Activated T-helper 2 cell treated with anti-CD3 and anti-CD28 coated beads, Interferon-gamma antibody, Interleukin-2, Interleukin-4, amounts not matched to agents 10 μg/mL and 5 μg/mL and 100 μg/mL, durations not matched to agents 14 hours and 24 hours and 36 hours (primary cell): Measurements from ENCODE around the gene GPX4. TPM values are rescaled to one million over a fixed set of nuclear protein-coding genes. Genes with fewer than 3 reads are reported as not detected.

Source experiments
- DNase-seq: peaks from one replicate; pipeline ENCODE4 v3.0.0; 2021; ENCODE audit warnings: low spot score
- H3K27ac Mint-ChIP-seq: one replicate; pipeline ENCODE4 v1.8.0; 2021; ENCODE audit warnings: mixed read lengths
- H3K27me3 Mint-ChIP-seq: one replicate; pipeline ENCODE4 v1.8.0; 2021; ENCODE audit warnings: low read depth, mixed read lengths
- H3K36me3 Mint-ChIP-seq: one replicate; pipeline ENCODE4 v1.8.0; 2021; ENCODE audit warnings: low read depth, mixed read lengths
- H3K4me1 Mint-ChIP-seq: one replicate; pipeline ENCODE4 v1.8.0; 2021; ENCODE audit warnings: low read depth, mixed read lengths
- H3K4me3 Mint-ChIP-seq: one replicate; pipeline ENCODE4 v1.8.0; 2021; ENCODE audit warnings: low read depth, mild to moderate bottlenecking, moderate library complexity, mixed read lengths
- H3K9me3 Mint-ChIP-seq: one replicate; pipeline ENCODE4 v1.8.0; 2021; ENCODE audit warnings: mixed read lengths
- intact Hi-C: fragments of 100-400 bp; cut with micrococcal nuclease; formaldehyde crosslinking; loops from one replicate; pipeline ENCODE4 v1.15.1; 2023
- total RNA-seq: library from RNA; stranded (reverse); gene quantifications from 2 replicates; pipeline ENCODE4 v1.2.3, GENCODE V29; 2022

Gene GPX4
- 257 TPM in 2 replicates for total RNA-seq

- intact Hi-C loops = loop anchor here (1.0 to 5.0 kb wide), 4 partner anchors 9 to 88 kb away; partner anchors contain the start of genes CNN2 and POLR2E
- DNase-seq = peak; percentile 96
- peaks cover 32% of the 10 kb centered on the region for H3K4me1 Mint-ChIP-seq
- H3K4me3 Mint-ChIP-seq = peak within 1 kb of the TSS; percentile 73
- no peaks in the 10 kb centered on the region for H3K27me3 Mint-ChIP-seq
- H3K36me3 Mint-ChIP-seq = peaks cover 25% of the 10 kb centered on the region
- H3K9me3 Mint-ChIP-seq = peaks cover 5% of the 10 kb centered on the region
- peak within 1 kb of the TSS; percentile 93 for H3K27ac Mint-ChIP-seq
Observed at GRCh38 chr19:1103708-1104310, at the start of gene GPX4. GPX4 (plus strand) TSS chr19:1103994; CDS start chr19:1104044, 50 bp downstream.

GRCh38 chr19:1054102-1055027 lies 49.4 kb upstream of the GPX4 start:
- Mint-ChIP-seq H3K27ac (no peak overlapping the region), H3K36me3 (peaks cover 19% of the 10 kb centered on the region), H3K27me3 (no peaks in the 10 kb centered on the region), H3K4me1 (peaks cover 9% of the 10 kb centered on the region), H3K9me3 (no peaks in the 10 kb centered on the region), H3K4me3 (no peak overlapping the region)
- DNase-seq = no peak
- intact Hi-C loops = no loop called here

- Mint-ChIP-seq H3K27me3 (no peaks in the 10 kb centered on the region), H3K27ac (no peak overlapping the region), H3K36me3 (peaks cover 19% of the 10 kb centered on the region), H3K9me3 (no peaks in the 10 kb centered on the region), H3K4me3 (no peak overlapping the region), H3K4me1 (peaks cover 9% of the 10 kb centered on the region)
- no peak for DNase-seq
- intact Hi-C loops = no loop called here
Observed at GRCh38 chr19:1055028-1055425, 48.8 kb upstream of the GPX4 start.

GRCh38 chr19:1055886-1056620 lies 47.7 kb upstream of the GPX4 start:
- Mint-ChIP-seq H3K27ac (no peak overlapping the region), H3K4me3 (no peak overlapping the region), H3K36me3 (peaks cover 19% of the 10 kb centered on the region), H3K9me3 (no peaks in the 10 kb centered on the region), H3K27me3 (no peaks in the 10 kb centered on the region), H3K4me1 (peaks cover 9% of the 10 kb centered on the region)
- no peak for DNase-seq
- intact Hi-C loops = no loop called here

GRCh38 chr19:1057176-1057855 lies 46.5 kb upstream of the GPX4 start:
- Mint-ChIP-seq H3K27me3 (no peaks in the 10 kb centered on the region), H3K4me3 (no peak overlapping the region), H3K9me3 (no peaks in the 10 kb centered on the region)

GRCh38 chr19:1058112-1058511 lies 45.7 kb upstream of the GPX4 start:
- intact Hi-C loops = no loop called here
- Mint-ChIP-seq H3K9me3 (no peaks in the 10 kb centered on the region), H3K36me3 (peaks cover 16% of the 10 kb centered on the region), H3K27ac (no peak overlapping the region), H3K4me3 (no peak overlapping the region), H3K27me3 (no peaks in the 10 kb centered on the region), H3K4me1 (peaks cover 9% of the 10 kb centered on the region)
- no peak for DNase-seq

More at GRCh38 chr19:1057176-1057855, 46.5 kb upstream of the GPX4 start:
- peaks cover 9% of the 10 kb centered on the region for H3K4me1 Mint-ChIP-seq
- H3K36me3 Mint-ChIP-seq = peaks cover 16% of the 10 kb centered on the region
- peak overlapping the region; percentile 60 for H3K27ac Mint-ChIP-seq
- DNase-seq = no peak
- intact Hi-C loops = no loop called here

- H3K4me1 Mint-ChIP-seq = peaks cover 20% of the 10 kb centered on the region
- peaks cover 16% of the 10 kb centered on the region for H3K36me3 Mint-ChIP-seq
- H3K9me3 Mint-ChIP-seq = no peaks in the 10 kb centered on the region
- H3K27ac Mint-ChIP-seq = no peak overlapping the region
- no peaks in the 10 kb centered on the region for H3K27me3 Mint-ChIP-seq
- H3K4me3 Mint-ChIP-seq = no peak overlapping the region
- DNase-seq = no peak
- intact Hi-C loops = no loop called here
Observed at GRCh38 chr19:1060689-1061088, 43.1 kb upstream of the GPX4 start.

- no peak for DNase-seq
- no peaks in the 10 kb centered on the region for H3K9me3 Mint-ChIP-seq
- peaks cover 20% of the 10 kb centered on the region for H3K4me1 Mint-ChIP-seq
- H3K27me3 Mint-ChIP-seq = no peaks in the 10 kb centered on the region
- no peak overlapping the region for H3K4me3 Mint-ChIP-seq
- intact Hi-C loops = no loop called here
- H3K27ac Mint-ChIP-seq = no peak overlapping the region
- peaks cover 8% of the 10 kb centered on the region for H3K36me3 Mint-ChIP-seq
Observed at GRCh38 chr19:1061987-1062386, 41.8 kb upstream of the GPX4 start.

- no peaks in the 10 kb centered on the region for H3K27me3 Mint-ChIP-seq
- peaks cover 5% of the 10 kb centered on the region for H3K36me3 Mint-ChIP-seq
- intact Hi-C loops = no loop called here
- no peak overlapping the region for H3K27ac Mint-ChIP-seq
- H3K4me1 Mint-ChIP-seq = peaks cover 16% of the 10 kb centered on the region
- no peak overlapping the region for H3K4me3 Mint-ChIP-seq
- no peak for DNase-seq
- H3K9me3 Mint-ChIP-seq = no peaks in the 10 kb centered on the region
Observed at GRCh38 chr19:1062387-1063029, 41.3 kb upstream of the GPX4 start.

GRCh38 chr19:1063030-1063908 lies 40.5 kb upstream of the GPX4 start:
- intact Hi-C loops = no loop called here
- Mint-ChIP-seq H3K27ac (no peak overlapping the region), H3K4me1 (peaks cover 11% of the 10 kb centered on the region), H3K36me3 (peaks cover 3% of the 10 kb centered on the region), H3K27me3 (no peaks in the 10 kb centered on the region), H3K9me3 (no peaks in the 10 kb centered on the region), H3K4me3 (no peak overlapping the region)
- peak; percentile 68 for DNase-seq

- no peaks in the 10 kb centered on the region for H3K27me3 Mint-ChIP-seq
- peaks cover 10% of the 10 kb centered on the region for H3K36me3 Mint-ChIP-seq
- intact Hi-C loops = no loop called here
- no peaks in the 10 kb centered on the region for H3K9me3 Mint-ChIP-seq
- no peak overlapping the region for H3K27ac Mint-ChIP-seq
- peaks cover 15% of the 10 kb centered on the region for H3K4me1 Mint-ChIP-seq
- no peak overlapping the region for H3K4me3 Mint-ChIP-seq
- DNase-seq = no peak
Observed at GRCh38 chr19:1063909-1064660, 39.7 kb upstream of the GPX4 start.
